Cardiac muscle cell (in vitro differentiated cells and primary cell): ENCODE results near the gene CPM. TPM values are rescaled to one million over a fixed set of nuclear protein-coding genes. Genes with fewer than 3 reads are reported as not detected.

ENCODE experiments used
- DNase-seq, 2 donors: peaks; one replicate each; pipeline versions ENCODE4 v3.0.0 to v3.0.0-alpha.2; 2010 to 2017; ENCODE audit warnings: low read depth in 1 of 2, low spot score in 1 of 2
- H3K27ac ChIP-seq: fragments of 200-600 bp; sonication (generic); 2 replicates; pipeline ENCODE4 v1.5.1; 2016
- H3K27me3 ChIP-seq: fragments of 200-600 bp; sonication (generic); 2 replicates; pipeline ENCODE4 v1.6.0; 2016; ENCODE audit warnings: control low read depth
- H3K36me3 ChIP-seq: fragments of 200-600 bp; sonication (generic); 2 replicates; pipeline ENCODE4 v1.5.1; 2016; ENCODE audit warnings: control low read depth
- H3K4me1 ChIP-seq: fragments of 200-600 bp; sonication (generic); 2 replicates; pipeline ENCODE4 v1.8.1; 2017; ENCODE audit warnings: low read depth, mild to moderate bottlenecking, mixed run types
- H3K4me3 ChIP-seq: fragments of 200-600 bp; sonication (generic); 2 replicates; pipeline ENCODE4 v1.5.1; 2016; ENCODE audit warnings: mild to moderate bottlenecking
- H3K9me3 ChIP-seq: fragments of 200-600 bp; sonication (generic); 2 replicates; pipeline ENCODE4 v1.5.1; 2017; ENCODE audit warnings: low read depth, mild to moderate bottlenecking, control low read depth
- polyA plus RNA-seq: library from polyadenylated mRNA; unstranded; fragments of >200 nt; fragmentation: Nextera tagmentation; extraction: Ambion mirVana; gene quantifications from 2 replicates; pipeline ENCODE4 v1.2.1, GENCODE V29; 2016
- total RNA-seq: library from RNA; depleted of rRNA; stranded (reverse); fragments of >200 nt; gene quantifications from 2 replicates; pipeline ENCODE4 v1.2.3, GENCODE V29; 2016
- TF ChIP-seq, protein P1 (sequence below): IDR thresholded peaks from 2 replicates; pipeline ENCODE4 v1.5.1; 2012; ENCODE audit warnings: low read depth, mild to moderate bottlenecking, low read length

Gene CPM
- total and polyA plus RNA-seq, 2 experiments from 2014 or later, result 1.5 to 2.0 TPM

DNA sequence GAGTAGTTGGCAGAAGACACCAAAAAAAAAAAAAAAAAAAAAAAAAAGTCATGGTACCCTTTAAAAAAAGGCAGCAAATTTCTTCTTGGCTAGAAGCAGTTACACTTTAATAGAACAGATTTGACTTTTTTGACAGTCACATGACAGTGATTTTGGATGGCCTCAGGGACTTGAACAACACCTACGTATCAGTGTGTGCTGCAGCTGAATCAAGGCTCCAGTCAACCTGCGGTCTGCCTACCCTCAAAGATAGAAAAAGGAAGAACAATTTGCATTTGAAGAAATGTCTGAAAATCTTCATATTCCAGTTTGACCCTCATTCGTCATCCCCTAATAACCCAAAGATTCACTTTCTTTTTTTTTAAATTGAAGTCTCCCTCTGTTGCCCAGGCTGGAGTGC is 71.1 kb downstream of the CPM start:
- H3K27ac ChIP-seq, result no peak overlapping the region
- no peak overlapping the region for H3K4me3 ChIP-seq
- H3K4me1 ChIP-seq, result no peaks in the 10 kb centered on the region
- no peaks in the 10 kb centered on the region for H3K27me3 ChIP-seq
- DNase-seq, result no peak
- no peaks in the 10 kb centered on the region for H3K9me3 ChIP-seq
- no peaks in the 10 kb centered on the region for H3K36me3 ChIP-seq
- TF ChIP-seq, protein P1, sequence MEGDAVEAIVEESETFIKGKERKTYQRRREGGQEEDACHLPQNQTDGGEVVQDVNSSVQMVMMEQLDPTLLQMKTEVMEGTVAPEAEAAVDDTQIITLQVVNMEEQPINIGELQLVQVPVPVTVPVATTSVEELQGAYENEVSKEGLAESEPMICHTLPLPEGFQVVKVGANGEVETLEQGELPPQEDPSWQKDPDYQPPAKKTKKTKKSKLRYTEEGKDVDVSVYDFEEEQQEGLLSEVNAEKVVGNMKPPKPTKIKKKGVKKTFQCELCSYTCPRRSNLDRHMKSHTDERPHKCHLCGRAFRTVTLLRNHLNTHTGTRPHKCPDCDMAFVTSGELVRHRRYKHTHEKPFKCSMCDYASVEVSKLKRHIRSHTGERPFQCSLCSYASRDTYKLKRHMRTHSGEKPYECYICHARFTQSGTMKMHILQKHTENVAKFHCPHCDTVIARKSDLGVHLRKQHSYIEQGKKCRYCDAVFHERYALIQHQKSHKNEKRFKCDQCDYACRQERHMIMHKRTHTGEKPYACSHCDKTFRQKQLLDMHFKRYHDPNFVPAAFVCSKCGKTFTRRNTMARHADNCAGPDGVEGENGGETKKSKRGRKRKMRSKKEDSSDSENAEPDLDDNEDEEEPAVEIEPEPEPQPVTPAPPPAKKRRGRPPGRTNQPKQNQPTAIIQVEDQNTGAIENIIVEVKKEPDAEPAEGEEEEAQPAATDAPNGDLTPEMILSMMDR, result no peak

DNA sequence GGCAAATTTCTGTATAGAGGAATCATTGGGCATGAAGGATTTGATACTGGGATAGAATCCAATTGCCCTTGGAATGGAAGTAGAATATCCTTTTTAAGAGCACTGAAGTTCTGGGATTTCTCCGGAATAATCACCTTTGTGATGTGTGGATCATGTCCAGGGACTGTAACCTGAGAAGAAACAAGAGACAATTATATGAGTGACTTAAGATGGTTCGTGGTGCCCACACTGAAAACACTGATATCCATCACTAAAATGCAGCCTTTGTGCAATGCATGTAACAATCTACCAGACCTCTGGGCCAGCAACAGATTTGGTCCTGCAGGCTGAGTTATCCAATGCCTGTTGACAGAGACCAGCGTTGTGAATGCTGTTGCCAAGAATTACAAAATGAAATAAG is 76.5 kb downstream of the CPM start:
- no peaks in the 10 kb centered on the region for H3K27me3 ChIP-seq
- DNase-seq, result no peak
- H3K4me3 ChIP-seq, result no peak overlapping the region
- no peaks in the 10 kb centered on the region for H3K9me3 ChIP-seq
- H3K27ac ChIP-seq, result no peak overlapping the region
- no peaks in the 10 kb centered on the region for H3K4me1 ChIP-seq
- TF ChIP-seq, protein P1, result no peak
- H3K36me3 ChIP-seq, result no peaks in the 10 kb centered on the region

DNA sequence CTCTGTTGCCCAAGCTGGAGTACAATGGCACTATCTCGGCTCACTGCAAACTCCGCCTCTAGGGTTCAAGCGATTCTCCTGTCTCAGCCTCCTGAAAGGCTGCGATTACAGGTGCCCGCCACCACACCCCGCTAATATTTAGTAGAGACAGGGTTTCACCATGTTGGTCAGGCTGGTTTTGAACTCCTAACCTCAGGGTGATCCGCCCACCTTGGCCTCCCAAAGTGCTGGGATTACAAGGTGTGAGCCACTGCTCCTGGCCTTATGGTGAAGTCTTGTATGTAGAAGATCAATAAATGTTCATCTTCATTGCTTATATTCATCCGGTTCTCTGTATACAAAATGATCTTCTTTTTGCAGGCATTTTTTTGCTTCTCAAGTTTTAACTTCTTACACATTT is 77.2 kb downstream of the CPM start:
- TF ChIP-seq, protein P1, result no peak
- Histone ChIP-seq H3K36me3 (no peaks in the 10 kb centered on the region), H3K4me1 (no peaks in the 10 kb centered on the region), H3K9me3 (no peaks in the 10 kb centered on the region), H3K27ac (no peak overlapping the region), H3K4me3 (no peak overlapping the region), H3K27me3 (no peaks in the 10 kb centered on the region)
- DNase-seq, result no peak

DNA sequence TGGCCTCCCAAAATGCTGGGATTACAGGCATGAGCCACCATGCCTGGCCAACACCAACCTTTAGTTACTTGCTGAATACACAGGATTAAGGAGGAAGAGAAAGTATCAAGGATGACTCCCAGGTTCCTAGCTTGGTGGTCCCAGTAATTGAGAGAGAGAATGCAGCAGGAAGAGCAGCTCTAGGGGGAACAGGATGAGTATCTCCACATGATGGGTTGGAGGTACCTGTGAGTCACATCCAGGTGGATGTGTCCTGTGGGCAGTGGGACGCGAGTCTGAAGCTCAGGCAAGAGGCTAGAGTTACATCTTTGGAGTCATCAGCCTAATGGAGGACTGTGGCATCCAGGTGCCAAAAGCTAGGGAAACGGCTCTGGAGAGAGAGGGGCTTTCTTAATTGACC is 77.9 kb downstream of the CPM start:
- H3K9me3 ChIP-seq, result no peaks in the 10 kb centered on the region
- no peaks in the 10 kb centered on the region for H3K36me3 ChIP-seq
- no peaks in the 10 kb centered on the region for H3K4me1 ChIP-seq
- TF ChIP-seq, protein P1, result no peak
- no peak for DNase-seq
- no peak overlapping the region for H3K4me3 ChIP-seq
- H3K27me3 ChIP-seq, result no peaks in the 10 kb centered on the region
- H3K27ac ChIP-seq, result no peak overlapping the region

DNA sequence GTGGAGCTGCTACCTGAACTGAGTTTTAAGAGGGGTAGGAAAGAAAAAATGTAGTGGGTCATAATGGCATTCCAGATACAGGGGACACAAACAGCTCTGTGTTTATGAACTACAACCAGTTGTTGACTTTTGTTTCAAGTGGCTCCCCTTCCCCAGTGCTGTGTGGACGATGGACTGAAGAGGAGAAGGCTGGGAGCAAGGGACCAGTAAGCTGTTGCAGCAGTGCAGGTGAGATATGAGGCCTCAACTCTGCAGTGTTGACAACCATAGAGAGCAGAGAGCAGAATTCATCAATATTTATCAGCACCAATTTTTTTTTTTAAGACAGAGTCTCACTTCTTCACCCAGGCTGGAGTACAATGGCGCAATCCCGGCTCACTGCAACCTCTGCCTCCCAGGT is 78.4 kb downstream of the CPM start:
- Histone ChIP-seq H3K4me1 (no peaks in the 10 kb centered on the region), H3K27ac (no peak overlapping the region), H3K4me3 (no peak overlapping the region), H3K27me3 (no peaks in the 10 kb centered on the region), H3K9me3 (no peaks in the 10 kb centered on the region), H3K36me3 (no peaks in the 10 kb centered on the region)
- TF ChIP-seq, protein P1, result no peak
- no peak for DNase-seq

DNA sequence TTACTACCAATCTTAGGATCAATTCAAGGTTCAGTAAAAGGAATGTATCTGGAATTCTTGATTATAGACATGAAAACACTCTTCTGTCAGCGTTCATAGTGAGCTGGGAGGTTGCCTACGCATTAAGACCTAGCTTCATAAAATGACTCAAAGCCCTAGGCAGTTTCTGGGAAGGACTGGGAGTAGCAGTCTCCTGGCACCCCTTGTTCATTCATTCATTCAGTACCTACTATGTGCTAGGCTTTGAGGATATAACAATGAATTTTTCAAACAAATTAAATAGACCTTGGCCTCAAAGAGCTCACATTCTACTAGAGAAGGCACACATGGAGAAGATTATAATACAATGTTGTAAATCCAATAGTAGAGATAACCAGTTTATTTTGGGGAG is 78.9 kb downstream of the CPM start:
- no peak overlapping the region for H3K27ac ChIP-seq
- no peaks in the 10 kb centered on the region for H3K9me3 ChIP-seq
- H3K4me1 ChIP-seq, result no peaks in the 10 kb centered on the region
- no peak for DNase-seq
- H3K36me3 ChIP-seq, result no peaks in the 10 kb centered on the region
- no peaks in the 10 kb centered on the region for H3K27me3 ChIP-seq
- TF ChIP-seq, protein P1, result no peak
- H3K4me3 ChIP-seq, result no peak overlapping the region
